MCF 10A (cell line): ENCODE measurements around the gene ZNF3. TPM values are rescaled to one million over a fixed set of nuclear protein-coding genes. Genes with fewer than 3 reads are reported as not detected.

Source experiments
- BruUV-seq: library from RNA; stranded (reverse); fragments of 400-500 nt; replicated peaks from 2 replicates; lab custom pipeline; 2021; lab: Mats Ljungman, UMichigan
- CTCF ChIA-PET: fragments of 300-600 bp; sonication (Branson Sonifier 250); formaldehyde crosslinking; extraction: SDS; loops from one replicate; lab custom pipeline; 2021; ENCODE audit warnings: antibody characterized with exemption, inconsistent platforms; lab: Yijun Ruan, JAX
- POLR2A ChIA-PET: fragments of 300-600, 350-650 bp; sonication (Branson Sonifier 250); formaldehyde crosslinking; extraction: SDS; loops from one replicate; lab custom pipeline; 2020; ENCODE audit warnings: antibody characterized with exemption, inconsistent platforms; lab: Yijun Ruan, JAX
- DNase-seq: peaks from one replicate; pipeline ENCODE4 v3.0.0-alpha.2; 2018; ENCODE audit not compliant: unreplicated experiment
- H3K27ac Mint-ChIP-seq: one replicate; pipeline ENCODE4 v1.8.0; 2022; ENCODE audit warnings: mild to moderate bottlenecking, low read depth, mixed read lengths; ENCODE audit not compliant: unreplicated experiment
- H3K27me3 Mint-ChIP-seq: one replicate; pipeline ENCODE4 v1.8.0; 2022; ENCODE audit warnings: mixed read lengths; ENCODE audit not compliant: insufficient read depth, unreplicated experiment
- H3K36me3 Mint-ChIP-seq: one replicate; pipeline ENCODE4 v1.8.0; 2022; ENCODE audit warnings: mild to moderate bottlenecking, moderate library complexity, mixed read lengths; ENCODE audit not compliant: insufficient read depth, unreplicated experiment
- H3K4me1 Mint-ChIP-seq: one replicate; pipeline ENCODE4 v1.8.0; 2022; ENCODE audit warnings: mixed read lengths; ENCODE audit not compliant: insufficient read depth, unreplicated experiment
- H3K4me3 Mint-ChIP-seq: one replicate; pipeline ENCODE4 v1.8.0; 2022; ENCODE audit warnings: mild to moderate bottlenecking, moderate library complexity, mixed read lengths; ENCODE audit not compliant: unreplicated experiment
- H3K9me3 Mint-ChIP-seq: one replicate; pipeline ENCODE4 v1.8.0; 2022; ENCODE audit warnings: mixed read lengths; ENCODE audit not compliant: unreplicated experiment
- CTCF ChIP-seq: fragments of 200-600 bp; IDR thresholded peaks from one replicate; pipeline ENCODE4 v1.8.0; 2022; ENCODE audit warnings: antibody characterized with exemption, mild to moderate bottlenecking; ENCODE audit not compliant: unreplicated experiment
- intact Hi-C: fragments of 100-400 bp; cut with micrococcal nuclease; formaldehyde crosslinking; loops from 2 replicates; pipeline ENCODE4 v1.14.1; 2022
- total RNA-seq: library from RNA; stranded (reverse); gene quantifications from 2 replicates; pipeline ENCODE4 v1.2.3, GENCODE V29; 2022

The ZNF3 gene
- total RNA-seq, 1 experiment from 2014 or later = 23.7 TPM

DNA sequence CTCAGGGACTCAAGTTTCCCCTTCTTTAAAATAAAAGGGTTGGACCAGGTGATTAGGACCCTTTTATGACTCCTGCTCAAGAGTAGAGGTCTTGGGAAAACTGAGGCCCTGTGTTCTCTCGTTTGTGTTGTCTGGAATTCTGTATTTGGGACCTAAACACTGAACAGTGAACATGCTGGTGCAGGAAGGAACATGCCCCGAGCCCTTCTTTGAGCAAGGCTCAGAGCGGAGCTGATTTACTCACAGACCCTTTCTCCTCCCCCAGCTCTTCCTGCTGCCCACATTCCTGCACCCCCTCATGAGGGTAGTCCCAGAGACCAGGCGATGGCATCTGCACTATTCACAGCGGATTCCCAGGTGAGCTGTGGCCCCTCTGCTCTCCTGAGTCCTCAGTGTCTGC, 51.9 kb downstream of the ZNF3 start:
- ChIA-PET CTCF (interaction anchor here (0.7 to 1.3 kb wide), 4 partner anchors 12 to 100 kb away, joined by 3 to 8 read pairs (median 4); partner anchors contain the start of genes GJC3 and ZKSCAN1), POLR2A (interaction anchor here (0.5 to 2.0 kb wide), 8 partner anchors 11 to 846 kb away, joined by 3 to 7 read pairs (median 4); partner anchors contain the start of gene ZSCAN21)
- intact Hi-C loops = no loop called here
- no TSS peak for BruUV-seq
- no peak for TF ChIP-seq CTCF
- Mint-ChIP-seq H3K9me3 (no peaks in the 10 kb centered on the region), H3K27me3 (no peaks in the 10 kb centered on the region), H3K4me3 (no peak overlapping the region), H3K27ac (peak overlapping the region; percentile 29), H3K36me3 (peaks cover 97% of the 10 kb centered on the region), H3K4me1 (peaks cover 6% of the 10 kb centered on the region)
- DNase-seq = no peak

- H3K4me3 Mint-ChIP-seq = no peak overlapping the region
- POLR2A ChIA-PET = interaction anchor here (1.0 to 2.1 kb wide), 3 partner anchors 9 to 22 kb away, joined by 4 to 5 read pairs (median 5); partner anchors contain the start of gene ZSCAN21
- CTCF ChIA-PET = interaction anchor here (0.7 kb wide), 1 partner anchor 31 kb away, joined by 3 read pairs; no protein-coding TSS in a partner anchor
- TF ChIP-seq CTCF = no peak
- intact Hi-C loops = no loop called here
- H3K4me1 Mint-ChIP-seq = peaks cover 17% of the 10 kb centered on the region
- H3K27ac Mint-ChIP-seq = no peak overlapping the region
- H3K36me3 Mint-ChIP-seq = peaks cover 100% of the 10 kb centered on the region
- BruUV-seq = no TSS peak
- DNase-seq = no peak
- H3K9me3 Mint-ChIP-seq = no peaks in the 10 kb centered on the region
- no peaks in the 10 kb centered on the region for H3K27me3 Mint-ChIP-seq
Observed at GRCh38 chr7:100027197-100027596, 54.3 kb downstream of the ZNF3 start.

DNA sequence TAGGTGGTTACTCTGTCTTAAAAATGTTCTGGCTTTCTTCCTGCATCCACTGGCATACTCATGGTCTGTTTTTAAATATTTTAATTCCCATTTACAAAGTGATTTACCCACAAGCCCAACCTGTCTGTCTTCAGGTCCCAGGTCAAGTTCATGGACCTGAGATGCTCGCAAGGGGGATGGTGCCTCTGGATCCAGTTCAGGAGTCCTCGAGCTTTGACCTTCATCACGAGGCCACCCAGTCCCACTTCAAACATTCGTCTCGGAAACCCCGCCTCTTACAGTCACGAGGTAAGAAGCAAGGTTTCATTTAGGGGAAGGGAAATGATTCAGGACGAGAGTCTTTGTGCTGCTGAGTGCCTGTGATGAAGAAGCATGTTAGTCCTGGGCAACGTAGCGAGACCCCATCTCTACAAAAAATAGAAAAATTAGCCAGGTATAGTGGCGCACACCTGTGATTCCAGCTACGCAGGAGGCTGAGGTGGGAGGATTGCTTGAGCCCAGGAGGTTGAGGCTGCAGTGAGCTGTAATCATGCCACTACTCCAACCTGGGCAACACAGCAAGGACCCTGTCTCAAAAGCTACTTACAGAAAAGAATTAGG, 57.4 kb downstream of the ZNF3 start:
- CTCF ChIA-PET = interaction anchor here (0.7 to 0.9 kb wide), 2 partner anchors 105 to 612 kb away, joined by 3 to 4 read pairs; partner anchors contain the start of gene TRIM4

More for the DNA sequence above, 57.4 kb downstream of the ZNF3 start:
- H3K27ac Mint-ChIP-seq = no peak overlapping the region
- intact Hi-C loops = no loop called here
- no peaks in the 10 kb centered on the region for H3K27me3 Mint-ChIP-seq
- no peak for DNase-seq
- H3K36me3 Mint-ChIP-seq = peaks cover 80% of the 10 kb centered on the region
- H3K4me1 Mint-ChIP-seq = peaks cover 26% of the 10 kb centered on the region
- no peak overlapping the region for H3K4me3 Mint-ChIP-seq
- POLR2A ChIA-PET = interaction anchor here (0.6 to 1.8 kb wide), 7 partner anchors 8 to 111 kb away, joined by 3 to 5 read pairs (median 3); partner anchors contain the start of genes TRIM4, ZKSCAN1 and ZSCAN21
- no TSS peak for BruUV-seq
- TF ChIP-seq CTCF = no peak
- no peaks in the 10 kb centered on the region for H3K9me3 Mint-ChIP-seq
